Measurements from ENCODE around the gene ELL2. TPM values are rescaled to one million over a fixed set of nuclear protein-coding genes. Genes with fewer than 3 reads are reported as not detected.

The ELL2 gene
- total and polyA plus RNA-seq, 12 donors: 10.5 to 68.2 (median 27.2) TPM

- DNase-seq (no peak), ATAC-seq (peak in 5 of 8 donors; percentile 12 to 31 (median 22))
- H3K36me3 ChIP-seq: no peaks in the 10 kb centered on the region
- H3K27ac ChIP-seq: peak overlapping the region in 8 of 10 donors; percentile 80 to 97 (median 88)
- H3K9me3 ChIP-seq: no peaks in the 10 kb centered on the region
- intact Hi-C loops (cut with DNase I): loop anchor here in 3 of 10 donors (5.0 kb wide), 3 partner anchors 34 to 194 kb away; no protein-coding TSS in a partner anchor
- H3K27me3 ChIP-seq: no peaks in the 10 kb centered on the region
- peak overlapping the region in 8 of 10 donors; percentile 47 to 69 (median 61) for H3K4me3 ChIP-seq
- TF ChIP-seq, protein P1, sequence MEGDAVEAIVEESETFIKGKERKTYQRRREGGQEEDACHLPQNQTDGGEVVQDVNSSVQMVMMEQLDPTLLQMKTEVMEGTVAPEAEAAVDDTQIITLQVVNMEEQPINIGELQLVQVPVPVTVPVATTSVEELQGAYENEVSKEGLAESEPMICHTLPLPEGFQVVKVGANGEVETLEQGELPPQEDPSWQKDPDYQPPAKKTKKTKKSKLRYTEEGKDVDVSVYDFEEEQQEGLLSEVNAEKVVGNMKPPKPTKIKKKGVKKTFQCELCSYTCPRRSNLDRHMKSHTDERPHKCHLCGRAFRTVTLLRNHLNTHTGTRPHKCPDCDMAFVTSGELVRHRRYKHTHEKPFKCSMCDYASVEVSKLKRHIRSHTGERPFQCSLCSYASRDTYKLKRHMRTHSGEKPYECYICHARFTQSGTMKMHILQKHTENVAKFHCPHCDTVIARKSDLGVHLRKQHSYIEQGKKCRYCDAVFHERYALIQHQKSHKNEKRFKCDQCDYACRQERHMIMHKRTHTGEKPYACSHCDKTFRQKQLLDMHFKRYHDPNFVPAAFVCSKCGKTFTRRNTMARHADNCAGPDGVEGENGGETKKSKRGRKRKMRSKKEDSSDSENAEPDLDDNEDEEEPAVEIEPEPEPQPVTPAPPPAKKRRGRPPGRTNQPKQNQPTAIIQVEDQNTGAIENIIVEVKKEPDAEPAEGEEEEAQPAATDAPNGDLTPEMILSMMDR (IDR thresholded peaks at IDR 0.05): no peak
- peaks cover 4 to 52% (median 21%) of the 10 kb centered on the region in 9 donors for H3K4me1 ChIP-seq
- 42 to 60% methylated on average over 10 of the region's 10 CpGs for WGBS, 2 donors
These were observed 125.8 kb downstream of the ELL2 start for GRCh38 chr5:95835682-95836385.

Other genes with a start within 250 kb of the ELL2 start
- 100 to 1,000 TPM in 2 of 10 donors, 10 to 100 TPM in 8; 73.1 to 124 (median 94.4) TPM for gene RHOBTB3, start 230.5 kb downstream of the ELL2 start, total RNA-seq
- gene RHOBTB3, start 230.5 kb downstream of the ELL2 start, polyA plus RNA-seq: 10 to 100 TPM; 15.0 to 30.4 TPM
- gene GLRX, start 139.1 kb downstream of the ELL2 start, total RNA-seq: 100 to 1,000 TPM in 7 of 10 donors, 10 to 100 TPM in 3; 68.7 to 156 (median 111) TPM
- gene GLRX, start 139.1 kb downstream of the ELL2 start, polyA plus RNA-seq: 100 to 1,000 TPM in 1 of 2 donors, 10 to 100 TPM in 1; 51.6 to 116 TPM

Data from heart right ventricle (tissue), 16 donors.